ENCODE measurements around the gene ALK.

ALK gene

DNA sequence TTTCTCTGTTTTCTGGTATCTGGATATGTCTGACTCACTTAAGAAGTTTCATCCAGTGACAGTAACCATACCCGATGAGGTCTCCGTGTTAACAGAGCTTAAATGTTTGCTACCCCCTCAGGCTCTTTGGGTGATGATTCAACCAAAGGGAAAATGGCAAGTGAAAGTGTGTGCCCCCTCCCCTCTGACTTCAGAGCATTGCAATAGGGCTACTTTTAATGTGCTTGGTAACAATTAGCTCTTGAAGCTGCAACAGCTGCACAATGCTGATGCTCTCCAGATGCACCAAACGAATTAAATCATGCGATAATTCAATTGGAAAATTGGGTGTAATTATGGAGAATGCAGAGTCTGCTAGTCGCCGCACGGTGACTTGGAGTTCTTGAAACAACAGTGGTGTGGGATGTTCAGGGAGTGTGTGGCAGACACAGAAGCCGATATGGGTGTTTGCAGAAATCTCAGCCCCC, 270.7 kb downstream of the ALK start:
- Mint-ChIP-seq H3K27me3 (ENCODE audit: low read depth) (no peaks in the 10 kb centered on the region), H3K4me1 (ENCODE audit: low read depth) (no peaks in the 10 kb centered on the region), H3K27ac (no peak overlapping the region), H3K4me3 (no peak overlapping the region), H3K9me3 (peaks cover 11% of the 10 kb centered on the region), H3K36me3 (ENCODE audit: low read depth) (no peaks in the 10 kb centered on the region)

DNA sequence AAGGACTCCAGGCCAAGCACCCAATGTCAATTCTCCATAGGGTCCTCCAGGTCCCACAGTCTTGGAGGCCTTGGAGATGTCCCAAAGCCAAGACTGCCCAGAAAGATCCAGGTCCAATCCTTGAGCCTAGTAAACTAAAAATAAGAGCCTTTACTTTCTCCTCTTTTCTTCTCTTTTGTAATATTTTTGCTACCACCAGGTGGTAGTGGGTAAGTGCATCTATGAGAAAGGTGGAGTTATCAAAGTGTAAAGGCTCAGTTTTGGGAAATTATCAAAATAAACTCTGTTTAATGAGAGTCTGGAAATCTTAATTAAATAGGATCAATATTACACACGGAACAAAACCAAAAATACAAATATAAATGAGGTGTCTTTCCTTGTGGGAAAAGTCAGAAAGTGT, 276.4 kb downstream of the ALK start:
- Mint-ChIP-seq H3K27ac (no peak overlapping the region), H3K36me3 (ENCODE audit: low read depth) (no peaks in the 10 kb centered on the region), H3K9me3 (peaks cover 14% of the 10 kb centered on the region), H3K27me3 (ENCODE audit: low read depth) (no peaks in the 10 kb centered on the region), H3K4me3 (no peak overlapping the region), H3K4me1 (ENCODE audit: low read depth) (no peaks in the 10 kb centered on the region)

DNA sequence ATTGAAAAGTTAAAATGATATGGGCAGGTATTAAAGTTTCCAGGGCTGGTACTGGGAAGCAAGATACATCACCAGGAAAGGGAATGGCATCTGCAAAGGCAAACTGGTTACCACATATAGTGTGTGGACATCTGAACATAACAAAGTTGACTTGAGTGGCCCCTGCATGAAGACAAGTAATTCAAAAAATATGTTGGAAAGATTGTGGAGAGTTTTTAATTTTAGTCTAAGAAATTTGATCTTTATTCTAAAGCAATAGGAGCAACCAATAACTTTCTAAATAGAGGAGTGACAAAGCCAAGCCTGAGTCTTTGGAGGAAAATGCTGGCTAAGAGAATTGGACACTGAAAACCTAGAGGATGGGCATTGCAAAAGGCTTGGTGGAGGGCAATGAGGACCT, 278.2 kb downstream of the ALK start:
- Mint-ChIP-seq H3K4me1 (ENCODE audit: low read depth) (no peaks in the 10 kb centered on the region), H3K27ac (no peak overlapping the region), H3K36me3 (ENCODE audit: low read depth) (no peaks in the 10 kb centered on the region), H3K27me3 (ENCODE audit: low read depth) (no peaks in the 10 kb centered on the region), H3K4me3 (no peak overlapping the region), H3K9me3 (peaks cover 3% of the 10 kb centered on the region)

DNA sequence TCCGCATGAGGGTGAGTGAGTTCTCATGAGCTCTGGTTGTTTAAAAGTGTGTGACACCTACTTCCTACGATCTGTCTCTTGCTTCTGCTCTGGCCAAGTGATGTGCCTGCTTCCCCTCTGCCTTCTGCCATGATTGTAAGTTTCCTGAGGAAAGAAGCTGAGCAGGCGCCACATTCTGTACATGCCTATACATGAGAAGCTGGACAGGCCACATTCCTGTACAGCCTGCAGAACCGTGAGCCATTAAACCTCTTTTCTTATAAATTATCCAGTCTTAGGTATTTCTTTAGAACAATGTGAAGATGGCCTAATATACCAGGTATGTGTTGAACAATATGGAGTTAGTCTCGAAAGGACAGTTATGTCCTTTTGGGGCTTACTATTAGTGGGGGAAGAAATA, 281.0 kb downstream of the ALK start:
- no peak overlapping the region for H3K4me3 Mint-ChIP-seq
- peaks cover 3% of the 10 kb centered on the region for H3K9me3 Mint-ChIP-seq
- H3K36me3 Mint-ChIP-seq (ENCODE audit: low read depth) = no peaks in the 10 kb centered on the region
- H3K27me3 Mint-ChIP-seq (ENCODE audit: low read depth) = peaks cover 3% of the 10 kb centered on the region
- no peak overlapping the region for H3K27ac Mint-ChIP-seq
- H3K4me1 Mint-ChIP-seq (ENCODE audit: low read depth) = no peaks in the 10 kb centered on the region

DNA sequence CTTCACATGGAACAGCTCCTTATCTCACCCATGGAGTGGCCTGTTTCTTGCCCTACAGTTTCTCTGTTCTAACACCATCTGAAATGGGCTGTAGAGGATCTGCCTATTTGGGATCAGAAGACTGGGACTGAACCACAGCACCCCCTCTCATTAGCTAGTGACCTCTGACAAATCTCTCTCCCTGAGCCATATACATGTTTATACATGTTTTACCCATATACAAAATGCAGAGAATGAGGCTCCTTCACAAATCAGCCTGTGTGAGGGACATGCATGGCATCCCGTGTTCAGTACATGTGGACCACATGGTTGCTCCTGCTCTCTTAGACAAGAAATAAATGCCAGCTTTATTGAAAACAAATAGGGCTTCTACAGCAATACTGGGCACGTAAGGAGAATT, 282.7 kb downstream of the ALK start:
- Mint-ChIP-seq H3K36me3 (ENCODE audit: low read depth) (no peaks in the 10 kb centered on the region), H3K27me3 (ENCODE audit: low read depth) (peaks cover 3% of the 10 kb centered on the region), H3K4me3 (no peak overlapping the region), H3K27ac (no peak overlapping the region), H3K9me3 (peaks cover 3% of the 10 kb centered on the region), H3K4me1 (ENCODE audit: low read depth) (no peaks in the 10 kb centered on the region)

DNA sequence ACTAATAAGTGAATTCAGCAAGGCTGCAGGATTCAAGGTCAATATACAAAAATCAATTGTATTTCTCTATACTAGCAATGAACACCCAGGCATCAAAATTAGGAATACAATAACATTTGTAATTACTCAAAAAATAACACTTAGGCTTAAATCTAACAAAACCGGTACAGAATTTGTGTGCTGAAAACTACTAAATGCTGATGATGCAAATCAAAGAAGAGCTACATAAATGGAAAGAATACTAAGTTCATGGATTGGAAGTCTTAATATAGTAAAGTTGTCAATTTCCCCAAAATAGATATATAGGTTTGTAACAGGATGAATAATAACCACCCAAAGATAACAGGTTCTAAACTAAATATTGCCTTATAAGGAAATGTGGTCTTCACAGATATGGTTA, 286.5 kb downstream of the ALK start:
- H3K9me3 Mint-ChIP-seq = no peaks in the 10 kb centered on the region
- H3K4me1 Mint-ChIP-seq (ENCODE audit: low read depth) = no peaks in the 10 kb centered on the region
- H3K27ac Mint-ChIP-seq = no peak overlapping the region
- H3K36me3 Mint-ChIP-seq (ENCODE audit: low read depth) = no peaks in the 10 kb centered on the region
- H3K4me3 Mint-ChIP-seq = no peak overlapping the region
- peaks cover 11% of the 10 kb centered on the region for H3K27me3 Mint-ChIP-seq (ENCODE audit: low read depth)

DNA sequence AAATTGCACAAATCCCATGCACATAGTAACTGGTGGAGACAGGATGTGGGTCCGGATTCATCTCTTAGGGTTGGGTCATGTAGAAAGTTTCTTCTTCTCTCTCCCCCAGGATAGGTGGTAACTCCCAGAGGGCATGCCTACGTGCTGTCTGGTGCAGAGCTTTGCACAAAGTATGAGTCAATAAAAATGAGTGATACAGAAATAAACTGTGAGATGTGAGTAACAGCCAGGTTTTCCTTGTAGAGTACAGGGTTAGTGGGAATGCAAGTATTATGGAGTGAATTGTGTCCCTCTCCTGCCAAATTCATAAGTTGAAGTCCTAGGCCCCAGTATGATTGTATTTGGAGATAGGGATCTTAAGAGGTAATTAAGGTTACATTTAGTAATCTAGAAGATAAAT, 289.4 kb downstream of the ALK start:
- H3K9me3 Mint-ChIP-seq = no peaks in the 10 kb centered on the region
- H3K27ac Mint-ChIP-seq = no peak overlapping the region
- no peaks in the 10 kb centered on the region for H3K36me3 Mint-ChIP-seq (ENCODE audit: low read depth)
- peaks cover 11% of the 10 kb centered on the region for H3K27me3 Mint-ChIP-seq (ENCODE audit: low read depth)
- H3K4me1 Mint-ChIP-seq (ENCODE audit: low read depth) = no peaks in the 10 kb centered on the region
- H3K4me3 Mint-ChIP-seq = no peak overlapping the region

DNA sequence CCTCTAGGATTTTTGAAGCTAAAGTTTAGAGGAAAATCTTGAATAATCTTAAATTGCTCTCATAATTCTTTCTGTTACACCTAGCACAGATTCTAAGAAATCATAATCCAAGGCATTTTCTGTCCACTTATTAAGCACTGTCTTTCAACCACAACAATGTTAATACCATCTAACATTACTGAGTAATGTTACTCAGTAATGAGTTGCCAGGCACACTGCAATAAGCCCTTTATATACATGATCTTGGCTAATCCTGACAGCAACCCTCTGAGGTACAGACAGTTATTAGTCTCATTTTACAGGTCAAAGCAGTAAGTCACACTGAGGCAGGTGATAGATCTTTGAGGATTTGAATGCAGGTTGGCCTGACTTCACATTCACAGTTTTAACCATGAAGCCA, 291.9 kb downstream of the ALK start:
- Mint-ChIP-seq H3K9me3 (no peaks in the 10 kb centered on the region), H3K4me3 (no peak overlapping the region), H3K27ac (no peak overlapping the region), H3K4me1 (ENCODE audit: low read depth) (no peaks in the 10 kb centered on the region), H3K27me3 (ENCODE audit: low read depth) (peaks cover 10% of the 10 kb centered on the region), H3K36me3 (ENCODE audit: low read depth) (no peaks in the 10 kb centered on the region)

DNA sequence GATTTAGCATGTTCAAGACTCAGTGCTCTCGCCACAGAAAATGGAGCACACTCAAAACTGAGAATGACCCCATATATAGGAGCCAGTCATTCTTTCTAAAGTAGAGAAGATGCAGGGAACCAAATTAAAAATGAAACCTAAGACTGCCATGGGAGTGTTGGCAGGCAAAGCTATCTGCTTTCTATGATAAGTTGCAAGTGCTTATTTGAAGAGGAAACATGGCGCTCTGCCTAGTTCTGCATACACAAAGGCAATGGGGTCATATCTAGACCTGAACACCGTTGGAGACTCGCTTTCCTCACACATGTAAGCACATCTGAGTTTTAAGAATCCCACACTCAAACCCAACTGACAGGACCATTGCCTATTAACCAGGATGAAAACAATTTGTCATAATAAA, 292.5 kb downstream of the ALK start:
- Mint-ChIP-seq H3K36me3 (ENCODE audit: low read depth) (no peaks in the 10 kb centered on the region), H3K4me3 (no peak overlapping the region), H3K4me1 (ENCODE audit: low read depth) (no peaks in the 10 kb centered on the region), H3K9me3 (no peaks in the 10 kb centered on the region), H3K27ac (no peak overlapping the region), H3K27me3 (ENCODE audit: low read depth) (peaks cover 10% of the 10 kb centered on the region)

DNA sequence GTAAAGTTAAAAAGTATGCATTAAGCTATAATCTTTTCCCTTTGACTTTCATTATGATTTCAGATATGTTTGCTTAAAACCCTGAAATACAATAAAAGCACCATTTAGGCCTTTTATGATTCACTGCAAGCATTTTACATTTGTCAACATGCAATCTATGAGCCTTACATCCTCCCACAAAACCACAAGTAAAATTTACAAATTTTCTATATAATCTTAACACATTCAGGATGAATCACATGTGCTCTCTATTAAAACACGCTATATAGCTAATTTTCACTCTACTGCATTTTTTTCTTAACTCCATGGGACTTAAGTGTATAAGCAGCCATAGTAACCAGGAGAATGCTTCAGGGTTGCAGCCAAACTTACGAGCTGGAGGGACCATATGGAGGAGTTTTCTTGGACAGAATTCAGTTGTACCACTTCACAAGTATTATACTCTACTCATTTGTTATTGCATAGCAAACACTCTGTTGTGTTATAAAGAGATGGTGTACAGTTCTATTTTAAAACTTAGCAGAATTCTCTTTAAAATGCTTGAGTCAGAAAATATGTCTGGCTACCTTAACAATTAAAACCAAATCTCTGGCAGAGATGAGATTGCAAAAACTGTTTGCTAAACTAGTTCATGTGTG, 293.2 kb downstream of the ALK start:
- peaks cover 6% of the 10 kb centered on the region for H3K27me3 Mint-ChIP-seq (ENCODE audit: low read depth)
- H3K27ac Mint-ChIP-seq = no peak overlapping the region
- H3K9me3 Mint-ChIP-seq = no peaks in the 10 kb centered on the region
- no peak overlapping the region for H3K4me3 Mint-ChIP-seq
- no peaks in the 10 kb centered on the region for H3K4me1 Mint-ChIP-seq (ENCODE audit: low read depth)
- no peaks in the 10 kb centered on the region for H3K36me3 Mint-ChIP-seq (ENCODE audit: low read depth)

DNA sequence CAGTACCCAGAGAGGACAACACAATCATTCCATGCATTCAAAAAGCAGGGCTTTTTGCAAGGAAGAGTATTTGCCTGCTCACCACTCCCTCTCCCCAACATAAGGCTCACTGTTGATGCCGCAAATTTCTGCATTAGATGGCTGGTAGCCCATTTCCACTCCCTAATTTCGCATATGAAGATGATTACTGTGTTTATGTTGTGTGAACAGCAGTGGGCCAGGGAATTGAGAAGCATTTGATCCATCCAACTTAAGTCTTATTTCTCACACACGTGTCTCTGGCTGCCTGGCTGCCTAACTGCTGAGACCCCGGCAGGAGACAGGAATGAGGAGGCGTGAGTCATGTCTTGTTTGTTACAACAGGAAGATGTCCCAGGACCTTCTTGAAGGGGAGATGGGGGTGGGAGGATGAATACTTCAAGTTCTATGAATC, 294.1 kb downstream of the ALK start:
- H3K4me3 Mint-ChIP-seq = no peak overlapping the region
- H3K9me3 Mint-ChIP-seq = no peaks in the 10 kb centered on the region
- no peak overlapping the region for H3K27ac Mint-ChIP-seq
- no peaks in the 10 kb centered on the region for H3K4me1 Mint-ChIP-seq (ENCODE audit: low read depth)
- H3K36me3 Mint-ChIP-seq (ENCODE audit: low read depth) = no peaks in the 10 kb centered on the region
- H3K27me3 Mint-ChIP-seq (ENCODE audit: low read depth) = peaks cover 3% of the 10 kb centered on the region

DNA sequence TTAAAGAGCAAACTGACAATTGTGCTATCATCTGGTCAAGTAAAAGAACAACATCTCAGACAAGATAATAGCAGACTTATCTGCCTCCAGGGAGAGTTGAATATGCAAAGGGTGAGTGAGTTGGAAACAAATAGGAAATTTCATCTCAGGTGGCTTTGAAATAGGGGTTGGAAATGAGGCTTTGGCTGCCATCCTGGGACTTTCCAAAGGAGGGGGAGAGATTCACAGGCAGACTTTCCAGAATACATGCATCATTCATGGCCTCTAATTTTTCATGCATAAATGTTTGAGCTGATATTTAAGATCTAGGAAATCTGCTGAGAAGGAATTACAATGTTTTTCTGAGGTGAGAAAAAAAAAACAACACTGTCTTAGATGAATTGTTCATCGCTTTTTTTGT, 300.5 kb downstream of the ALK start:
- no peak overlapping the region for H3K4me3 Mint-ChIP-seq
- H3K36me3 Mint-ChIP-seq (ENCODE audit: low read depth) = no peaks in the 10 kb centered on the region

DNA sequence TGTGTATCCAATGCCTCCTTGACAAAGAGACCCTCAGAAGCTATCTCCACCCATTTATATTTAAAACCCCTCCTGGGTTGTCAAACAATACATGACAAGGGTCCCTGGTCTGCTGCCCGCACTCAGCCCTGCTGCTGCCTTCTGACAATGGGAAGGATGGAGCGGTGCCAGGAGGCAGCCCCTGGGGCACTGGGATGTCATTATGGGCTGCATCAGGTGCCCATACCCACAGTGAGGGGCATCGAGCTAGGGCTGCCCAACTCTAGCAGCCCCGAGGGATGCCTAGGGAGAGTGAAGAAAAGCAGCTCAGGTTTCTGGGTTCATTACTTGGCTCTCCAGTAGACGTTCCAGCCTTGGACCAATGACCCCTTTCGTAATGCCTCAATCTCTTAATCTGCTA, 301.7 kb downstream of the ALK start:
- no peaks in the 10 kb centered on the region for H3K4me1 Mint-ChIP-seq (ENCODE audit: low read depth)
- no peaks in the 10 kb centered on the region for H3K27me3 Mint-ChIP-seq (ENCODE audit: low read depth)
- no peak overlapping the region for H3K4me3 Mint-ChIP-seq
- no peaks in the 10 kb centered on the region for H3K36me3 Mint-ChIP-seq (ENCODE audit: low read depth)
- H3K27ac Mint-ChIP-seq = no peak overlapping the region
- H3K9me3 Mint-ChIP-seq = no peaks in the 10 kb centered on the region

More for the DNA sequence above, 300.5 kb downstream of the ALK start:
- no peaks in the 10 kb centered on the region for H3K4me1 Mint-ChIP-seq (ENCODE audit: low read depth)
- no peaks in the 10 kb centered on the region for H3K9me3 Mint-ChIP-seq
- no peaks in the 10 kb centered on the region for H3K27me3 Mint-ChIP-seq (ENCODE audit: low read depth)
- no peak overlapping the region for H3K27ac Mint-ChIP-seq

DNA sequence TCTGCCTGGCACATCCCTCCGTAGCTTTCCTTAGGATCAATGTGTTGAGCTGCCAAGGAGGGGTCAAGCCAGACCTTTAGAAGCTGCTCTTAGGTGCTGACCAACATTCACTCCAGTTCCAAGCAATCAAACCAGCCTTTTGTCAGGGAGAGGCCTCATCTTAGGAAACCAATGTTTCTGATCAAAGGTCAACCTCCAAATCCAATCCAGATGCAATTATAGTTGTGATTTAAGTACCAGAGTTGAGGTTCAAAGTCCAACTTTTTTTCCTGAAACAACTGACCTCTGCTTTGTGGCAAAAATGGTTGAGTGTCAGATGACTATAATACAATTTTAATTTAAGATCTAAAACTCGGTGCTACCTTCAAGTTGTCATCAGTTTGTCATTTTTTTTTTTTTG, 303.4 kb downstream of the ALK start:
- Mint-ChIP-seq H3K9me3 (no peaks in the 10 kb centered on the region), H3K4me3 (no peak overlapping the region), H3K27me3 (ENCODE audit: low read depth) (no peaks in the 10 kb centered on the region), H3K4me1 (ENCODE audit: low read depth) (no peaks in the 10 kb centered on the region), H3K27ac (no peak overlapping the region), H3K36me3 (ENCODE audit: low read depth) (no peaks in the 10 kb centered on the region)

DNA sequence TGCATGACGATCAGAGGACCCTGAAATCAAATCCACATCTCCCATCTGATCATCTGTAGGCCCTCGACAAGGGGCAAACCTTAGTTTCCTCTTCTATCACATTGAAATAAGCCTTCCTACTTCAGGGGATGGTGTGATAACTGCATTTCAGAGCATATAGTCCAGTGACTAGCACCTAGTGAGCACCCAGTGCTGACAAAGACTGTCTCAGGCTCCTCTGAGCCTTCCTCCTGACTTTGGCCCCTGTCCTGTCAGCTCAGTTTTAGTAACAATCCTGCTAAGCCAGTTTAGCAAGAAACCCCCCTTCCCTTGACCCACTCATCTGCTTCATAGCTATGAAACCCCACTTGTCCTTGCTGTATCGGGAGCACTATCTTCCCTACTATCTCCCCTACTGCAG, 304.0 kb downstream of the ALK start:
- Mint-ChIP-seq H3K36me3 (ENCODE audit: low read depth) (no peaks in the 10 kb centered on the region), H3K27me3 (ENCODE audit: low read depth) (no peaks in the 10 kb centered on the region), H3K4me1 (ENCODE audit: low read depth) (no peaks in the 10 kb centered on the region), H3K4me3 (no peak overlapping the region), H3K27ac (no peak overlapping the region), H3K9me3 (no peaks in the 10 kb centered on the region)

DNA sequence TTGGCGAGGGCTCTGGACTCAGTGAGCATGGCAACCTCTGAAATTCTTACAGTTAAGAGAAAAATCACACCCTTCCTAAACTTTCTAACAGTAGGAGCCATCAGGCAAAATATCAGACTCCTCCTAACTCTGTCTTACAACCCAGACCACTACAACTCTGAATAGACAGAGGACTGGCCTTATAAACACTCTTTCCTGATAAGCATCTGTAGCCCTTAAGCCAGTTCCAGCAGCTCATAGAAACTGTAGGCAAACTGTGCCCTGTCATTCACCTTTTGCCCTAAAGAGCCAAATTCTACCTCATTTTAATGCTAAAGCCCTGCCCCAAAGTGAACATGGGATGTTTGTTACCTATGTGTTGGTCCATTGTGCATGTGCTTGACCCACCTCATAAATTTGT, 304.8 kb downstream of the ALK start:
- Mint-ChIP-seq H3K36me3 (ENCODE audit: low read depth) (no peaks in the 10 kb centered on the region), H3K9me3 (no peaks in the 10 kb centered on the region), H3K27me3 (ENCODE audit: low read depth) (no peaks in the 10 kb centered on the region), H3K27ac (no peak overlapping the region), H3K4me3 (no peak overlapping the region), H3K4me1 (ENCODE audit: low read depth) (no peaks in the 10 kb centered on the region)
